K562 (cell line): ENCODE measurements around the gene FAM89B.

Source experiments
- CBFA2T3 ChIP-seq: fragments of 450-650 bp; IDR thresholded peaks from 2 replicates; pipeline ENCODE4 v1.6.1; 2017
- CTCF ChIP-seq, 3 experiments: IDR thresholded peaks in 2 of 3; conservative IDR thresholded peaks in 1 of 3; 2 replicates each; pipeline ENCODE4 v1.5.1; 2011 to 2012; ENCODE audit warnings: low read length in 3 of 3, mild to moderate bottlenecking in 3 of 3, control low read depth in 2 of 3, improper control_type of control experiment in 1 of 3, inconsistent platforms in 1 of 3, low read depth in 1 of 3, mixed read lengths in 1 of 3, moderate library complexity in 1 of 3; ENCODE audit not compliant: insufficient read depth in 2 of 3
- EP300 ChIP-seq: IDR thresholded peaks from 2 replicates; pipeline ENCODE4 v1.6.1; 2012; ENCODE audit warnings: low read length, improper control_type of control experiment
- MEF2A ChIP-seq: IDR thresholded peaks from 2 replicates; pipeline ENCODE4 v1.6.1; 2011; ENCODE audit warnings: low read depth, mild to moderate bottlenecking, low read length, moderate library complexity; ENCODE audit not compliant: control insufficient read depth
- MXI1 ChIP-seq: IDR thresholded peaks from 2 replicates; pipeline ENCODE4 v1.6.1; 2011; ENCODE audit warnings: low read depth, mild to moderate bottlenecking, improper control_type of control experiment, low read length
- PATZ1 ChIP-seq: fragments of 250-450 bp; sonication (Bioruptor Pico); IDR thresholded peaks from 2 replicates; pipeline ENCODE4 v1.5.0; 2020; ENCODE audit warnings: mild to moderate bottlenecking, borderline replicate concordance
- TAF1 ChIP-seq: IDR thresholded peaks from 2 replicates; pipeline ENCODE4 v1.6.1; 2011; ENCODE audit warnings: mild to moderate bottlenecking, low read length, moderate library complexity; ENCODE audit not compliant: insufficient read depth, control insufficient read depth, severe bottlenecking; ENCODE audit errors: extremely low read depth
- XRCC4 ChIP-seq: IDR thresholded peaks from one replicate; pipeline ENCODE4 v1.6.1; 2011; ENCODE audit not compliant: insufficient read depth, insufficient read length; ENCODE audit errors: extremely low read depth
- ZMIZ1 ChIP-seq, 2 experiments: fragments of 150-350 bp in 1 of 2; IDR thresholded peaks; 2 replicates each; pipeline ENCODE4 v1.6.1; 2012 to 2016; ENCODE audit warnings: low read depth in 2 of 2, low read length in 2 of 2, mild to moderate bottlenecking in 1 of 2, moderate library complexity in 1 of 2
- ZNF12 ChIP-seq: sonication (generic); formaldehyde crosslinking; IDR thresholded peaks from 2 replicates; pipeline ENCODE4 v1.4.0; 2020; ENCODE audit warnings: mild to moderate bottlenecking, missing genetic modification reagents
- ZNF644 ChIP-seq: fragments of 200-800 bp; sonication (Bioruptor generic); IDR thresholded peaks from 2 replicates; pipeline ENCODE4 v1.6.1; 2016; ENCODE audit warnings: low read depth, missing genetic modification characterization, missing compliant biosample characterization
- ZNF696 ChIP-seq: fragments of 250-450 bp; sonication (Bioruptor Pico); conservative IDR thresholded peaks from 2 replicates; pipeline ENCODE4 v1.4.0; 2020; ENCODE audit warnings: mild to moderate bottlenecking, moderate library complexity

GRCh38 chr11:65595543-65596281, 23.4 kb downstream of the FAM89B start, which contains the start of gene KCNK7:
- TF ChIP-seq CBFA2T3 (no peak), XRCC4 (no peak), ZNF644 (no peak), MEF2A (no peak), ZNF12 (CRISPR knock-in tag) (no peak), TAF1 (no peak), CTCF (IDR thresholded peaks at IDR 0.05 in 2 of 3, conservative IDR thresholded peaks at IDR 0.05 in 1 of 3; ENCODE audit: insufficient read depth in 2 of 3, low read depth in 1 of 3, low read length in 3 of 3) (no peak), MXI1 (no peak), EP300 (no peak), ZNF696 (CRISPR knock-in tag) (no peak), PATZ1 (CRISPR knock-in tag) (no peak), ZMIZ1 (IDR thresholded peaks at IDR 0.05; ENCODE audit: low read depth in 2 of 2, low read length in 2 of 2) (no peak)
